ENCODE data around the gene ALDH1A2. TPM values are rescaled to one million over a fixed set of nuclear protein-coding genes. Genes with fewer than 3 reads are reported as not detected.

ALDH1A2 gene
- total RNA-seq, 1 donor from 2014 or later = 22.1 TPM

DNA sequence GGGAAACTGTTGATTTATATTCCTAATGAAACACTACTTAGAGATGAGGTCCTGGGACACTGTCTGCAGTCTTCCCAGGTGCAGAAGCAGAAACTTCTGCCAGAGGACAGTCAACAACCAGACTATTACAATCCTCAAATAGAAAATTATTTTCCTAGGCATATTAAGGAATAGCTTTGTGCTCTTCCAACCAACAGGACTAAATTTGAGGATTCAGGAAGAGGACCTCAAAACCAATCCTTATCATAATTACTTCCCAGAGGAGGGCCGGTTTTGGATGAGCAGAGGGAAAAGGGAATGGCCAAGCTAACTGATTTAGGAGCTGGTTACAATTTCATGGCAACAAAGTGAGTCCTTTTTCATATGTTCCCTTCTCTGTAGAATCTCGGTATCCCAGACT is 21.0 kb downstream of the ALDH1A2 start:
- no peaks in the 10 kb centered on the region for H3K27me3 ChIP-seq
- no peak overlapping the region for H3K27ac ChIP-seq
- no peaks in the 10 kb centered on the region for H3K36me3 ChIP-seq
- DNase-seq (ENCODE audit: extremely low spot score in 2 of 2) = no peak
- TF ChIP-seq, protein P1, sequence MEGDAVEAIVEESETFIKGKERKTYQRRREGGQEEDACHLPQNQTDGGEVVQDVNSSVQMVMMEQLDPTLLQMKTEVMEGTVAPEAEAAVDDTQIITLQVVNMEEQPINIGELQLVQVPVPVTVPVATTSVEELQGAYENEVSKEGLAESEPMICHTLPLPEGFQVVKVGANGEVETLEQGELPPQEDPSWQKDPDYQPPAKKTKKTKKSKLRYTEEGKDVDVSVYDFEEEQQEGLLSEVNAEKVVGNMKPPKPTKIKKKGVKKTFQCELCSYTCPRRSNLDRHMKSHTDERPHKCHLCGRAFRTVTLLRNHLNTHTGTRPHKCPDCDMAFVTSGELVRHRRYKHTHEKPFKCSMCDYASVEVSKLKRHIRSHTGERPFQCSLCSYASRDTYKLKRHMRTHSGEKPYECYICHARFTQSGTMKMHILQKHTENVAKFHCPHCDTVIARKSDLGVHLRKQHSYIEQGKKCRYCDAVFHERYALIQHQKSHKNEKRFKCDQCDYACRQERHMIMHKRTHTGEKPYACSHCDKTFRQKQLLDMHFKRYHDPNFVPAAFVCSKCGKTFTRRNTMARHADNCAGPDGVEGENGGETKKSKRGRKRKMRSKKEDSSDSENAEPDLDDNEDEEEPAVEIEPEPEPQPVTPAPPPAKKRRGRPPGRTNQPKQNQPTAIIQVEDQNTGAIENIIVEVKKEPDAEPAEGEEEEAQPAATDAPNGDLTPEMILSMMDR (IDR thresholded peaks at IDR 0.05) = no peak
- TF ChIP-seq POLR2A (IDR thresholded peaks at IDR 0.05) = no peak
- no peak for TF ChIP-seq POLR2AphosphoS5 (IDR thresholded peaks at IDR 0.05; ENCODE audit: insufficient read depth in 1 of 2, low read depth in 1 of 2)
- no peaks in the 10 kb centered on the region for H3K9me3 ChIP-seq
- H3K4me1 ChIP-seq = peaks cover 5% of the 10 kb centered on the region
- no peak overlapping the region for H3K4me3 ChIP-seq
- intact Hi-C loops (cut with DNase I) = no loop called here

DNA sequence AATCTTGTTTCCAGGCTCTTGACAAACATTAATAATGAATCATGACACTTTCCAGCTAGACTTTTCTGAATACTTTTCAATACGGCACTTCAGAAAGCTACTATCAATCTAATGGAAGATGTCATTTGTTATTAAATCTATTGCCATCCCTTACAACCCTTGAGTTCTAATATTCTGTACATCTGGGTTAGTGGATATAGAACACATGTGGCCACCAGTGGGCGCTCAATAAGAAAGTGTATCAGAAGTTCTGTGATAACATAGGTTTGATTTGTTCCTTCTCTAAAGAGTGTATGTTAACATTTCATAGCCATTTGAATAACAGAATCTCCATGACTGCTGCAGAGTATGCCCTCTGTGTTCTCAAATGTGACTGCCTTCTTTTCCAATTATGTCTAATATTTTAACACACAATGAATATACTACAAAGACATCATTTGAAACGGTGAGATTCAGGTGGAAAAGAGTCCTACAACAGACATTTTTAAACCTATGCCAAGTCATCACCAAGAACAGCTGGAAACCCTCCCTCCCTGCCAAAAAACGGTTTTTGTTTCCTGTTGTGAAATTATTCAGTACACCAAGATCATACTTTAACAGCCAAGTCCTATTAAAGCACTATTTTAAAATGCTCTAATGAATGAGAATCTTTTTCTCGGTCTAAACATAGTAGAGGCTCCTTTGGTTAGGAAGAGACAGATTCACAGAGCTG is 22.2 kb downstream of the ALDH1A2 start:
- intact Hi-C loops (cut with DNase I) = no loop called here
- no peaks in the 10 kb centered on the region for H3K9me3 ChIP-seq
- no peak for DNase-seq (ENCODE audit: extremely low spot score in 2 of 2)

DNA sequence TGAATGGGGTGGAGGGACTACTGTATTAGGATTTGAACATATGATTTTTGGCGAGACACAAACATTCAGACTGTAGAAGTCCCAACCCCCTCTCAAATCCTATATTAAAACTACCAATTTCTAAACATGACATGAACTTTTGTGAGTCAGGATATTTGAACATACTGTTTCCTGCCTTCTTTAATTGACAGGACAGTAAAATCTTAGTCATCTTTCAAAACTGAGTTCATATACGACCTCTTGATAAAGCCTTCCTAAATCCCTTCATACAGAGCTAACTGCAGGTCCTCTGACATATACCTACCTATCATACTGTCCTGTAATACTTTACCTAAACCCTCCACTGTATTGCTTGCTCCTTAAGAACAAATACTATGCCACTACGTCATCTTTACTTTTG is 23.5 kb downstream of the ALDH1A2 start:
- TF ChIP-seq POLR2AphosphoS5 (IDR thresholded peaks at IDR 0.05; ENCODE audit: insufficient read depth in 1 of 2, low read depth in 1 of 2) = no peak
- TF ChIP-seq POLR2A (IDR thresholded peaks at IDR 0.05) = no peak
- TF ChIP-seq, protein P1 (IDR thresholded peaks at IDR 0.05) = no peak
- DNase-seq (ENCODE audit: extremely low spot score in 2 of 2) = no peak
- no peak overlapping the region for H3K27ac ChIP-seq
- H3K9me3 ChIP-seq = no peaks in the 10 kb centered on the region
- H3K27me3 ChIP-seq = no peaks in the 10 kb centered on the region
- no peak overlapping the region for H3K4me3 ChIP-seq
- H3K36me3 ChIP-seq = no peaks in the 10 kb centered on the region
- intact Hi-C loops (cut with DNase I) = no loop called here
- H3K4me1 ChIP-seq = peaks cover 26% of the 10 kb centered on the region

More for the DNA sequence above, 22.2 kb downstream of the ALDH1A2 start:
- no peak overlapping the region for H3K4me3 ChIP-seq
- H3K4me1 ChIP-seq = peaks cover 17% of the 10 kb centered on the region
- H3K36me3 ChIP-seq = no peaks in the 10 kb centered on the region
- H3K27ac ChIP-seq = no peak overlapping the region
- TF ChIP-seq, protein P1 (IDR thresholded peaks at IDR 0.05) = no peak
- TF ChIP-seq POLR2AphosphoS5 (IDR thresholded peaks at IDR 0.05; ENCODE audit: insufficient read depth in 1 of 2, low read depth in 1 of 2) (no peak), POLR2A (IDR thresholded peaks at IDR 0.05) (no peak)
- H3K27me3 ChIP-seq = no peaks in the 10 kb centered on the region

DNA sequence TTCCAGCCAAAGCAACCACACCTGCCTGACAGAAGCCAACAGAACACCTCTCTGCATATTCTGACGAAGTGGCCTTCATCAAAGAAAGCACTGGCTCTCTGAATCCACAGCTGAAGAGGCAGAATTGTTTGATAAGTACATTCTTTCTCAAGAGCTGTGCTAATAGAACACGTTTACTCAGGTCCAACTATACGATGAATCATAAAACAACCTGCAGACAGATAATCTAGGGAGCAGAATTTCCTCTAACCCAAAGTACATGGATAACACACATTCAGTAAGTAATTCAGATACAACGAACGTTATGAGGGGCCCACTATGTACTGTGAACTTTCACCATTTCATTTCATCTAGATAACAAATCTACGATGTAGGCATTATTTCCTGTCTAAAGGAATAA is 25.4 kb downstream of the ALDH1A2 start:
- peaks cover 26% of the 10 kb centered on the region for H3K4me1 ChIP-seq
- no peaks in the 10 kb centered on the region for H3K36me3 ChIP-seq
- no peak for DNase-seq (ENCODE audit: extremely low spot score in 2 of 2)
- no peaks in the 10 kb centered on the region for H3K27me3 ChIP-seq
- H3K4me3 ChIP-seq = no peak overlapping the region
- no peaks in the 10 kb centered on the region for H3K9me3 ChIP-seq
- TF ChIP-seq POLR2AphosphoS5 (IDR thresholded peaks at IDR 0.05; ENCODE audit: insufficient read depth in 1 of 2, low read depth in 1 of 2) (no peak), POLR2A (IDR thresholded peaks at IDR 0.05) (no peak)
- TF ChIP-seq, protein P1 (IDR thresholded peaks at IDR 0.05) = no peak
- H3K27ac ChIP-seq = no peak overlapping the region
- intact Hi-C loops (cut with DNase I) = no loop called here
